CD14-positive monocyte (primary cell): Measurements from ENCODE around the gene RPN1. TPM values are rescaled to one million over a fixed set of nuclear protein-coding genes. Genes with fewer than 3 reads are reported as not detected.

Experiments
- DNase-seq, 3 donors: peaks; one replicate each; pipeline ENCODE4 v3.0.0-alpha.2; 2011 to 2022
- H2AFZ ChIP-seq: 2 replicates; pipeline ENCODE4 v1.6.0; 2012; ENCODE audit warnings: mild to moderate bottlenecking, low read depth, low read length, inconsistent platforms; ENCODE audit not compliant: insufficient read depth, poor library complexity, severe bottlenecking
- H3K27ac ChIP-seq, 2 donors: 1 replicate in 1 of 2; 2 replicates in 1 of 2; pipeline ENCODE4 v1.5.1; 2012 to 2013; ENCODE audit warnings: low read length in 2 of 2, control low read depth in 1 of 2, inconsistent platforms in 1 of 2, low read depth in 1 of 2, mild to moderate bottlenecking in 1 of 2
- H3K27me3 ChIP-seq, 2 donors: one replicate each; pipeline versions ENCODE4 v1.6.0 to v1.6.1; 2011 to 2013; ENCODE audit warnings: low read length in 2 of 2; ENCODE audit not compliant: control insufficient read depth in 2 of 2, insufficient read depth in 2 of 2
- H3K36me3 ChIP-seq, 2 donors: replicated peaks in 1 of 2; 1 replicate in 1 of 2; 2 replicates in 1 of 2; pipeline versions ENCODE4 v1.5.1 to v1.6.1; 2012 to 2013; ENCODE audit warnings: low read length in 2 of 2, control low read depth in 1 of 2, inconsistent platforms in 1 of 2, mild to moderate bottlenecking in 1 of 2; ENCODE audit not compliant: insufficient read depth in 2 of 2, control insufficient read depth in 1 of 2
- H3K4me1 ChIP-seq, 2 donors: 1 replicate in 1 of 2; 2 replicates in 1 of 2; pipeline versions ENCODE4 v1.5.1 to v1.6.1; 2012 to 2013; ENCODE audit warnings: low read length in 2 of 2, control low read depth in 1 of 2, inconsistent platforms in 1 of 2, mild to moderate bottlenecking in 1 of 2, moderate library complexity in 1 of 2; ENCODE audit not compliant: insufficient read depth in 2 of 2, control insufficient read depth in 1 of 2
- H3K4me2 ChIP-seq: replicated peaks from 2 replicates; pipeline ENCODE3; 2012; ENCODE audit warnings: low read length, moderate library complexity, mild to moderate bottlenecking; ENCODE audit not compliant: poor library complexity, severe bottlenecking; ENCODE audit errors: extremely low read depth
- H3K4me3 ChIP-seq, 3 experiments: fragments of 200-600 bp in 1 of 3; sonication (generic) in 1 of 3; replicated peaks in 1 of 3; 1 replicate in 2 of 3; 2 replicates in 1 of 3; pipeline ENCODE4 v1.5.1; 2011 to 2013; ENCODE audit warnings: low read length in 3 of 3, mild to moderate bottlenecking in 3 of 3, control low read depth in 2 of 3, low read depth in 2 of 3, inconsistent platforms in 1 of 3, moderate library complexity in 1 of 3
- H3K79me2 ChIP-seq: 2 replicates; pipeline ENCODE4 v1.6.0; 2012; ENCODE audit warnings: mild to moderate bottlenecking, control low read depth, inconsistent platforms, low read length, moderate library complexity; ENCODE audit not compliant: insufficient read depth
- H3K9ac ChIP-seq: 2 replicates; pipeline ENCODE4 v1.6.0; 2017; ENCODE audit warnings: low read length, mild to moderate bottlenecking; ENCODE audit not compliant: insufficient read depth, poor library complexity, severe bottlenecking
- H3K9me3 ChIP-seq, 2 donors: replicated peaks in 1 of 2; 1 replicate in 1 of 2; 2 replicates in 1 of 2; pipeline versions ENCODE4 v1.5.1 to v1.6.1; 2012 to 2013; ENCODE audit warnings: low read length in 2 of 2, control low read depth in 1 of 2; ENCODE audit not compliant: control insufficient read depth in 1 of 2, insufficient read depth in 1 of 2
- H4K20me1 ChIP-seq: 2 replicates; pipeline ENCODE4 v1.6.0; 2012; ENCODE audit warnings: mild to moderate bottlenecking, low read length, control low read depth, moderate library complexity; ENCODE audit not compliant: insufficient read depth
- H3K27ac Mint-ChIP-seq, 7 donors: one replicate each; pipeline ENCODE4 v1.8.0; 2020; ENCODE audit warnings: mild to moderate bottlenecking in 7 of 7, mixed read lengths in 7 of 7, moderate library complexity in 6 of 7, inconsistent platforms in 2 of 7
- H3K27me3 Mint-ChIP-seq, 3 donors: one replicate each; pipeline ENCODE4 v1.8.0; 2021 to 2022; ENCODE audit warnings: low read depth in 3 of 3, mild to moderate bottlenecking in 3 of 3, mixed read lengths in 3 of 3, moderate library complexity in 3 of 3, inconsistent platforms in 1 of 3
- H3K36me3 Mint-ChIP-seq, 2 donors: one replicate each; pipeline ENCODE4 v1.8.0; 2020; ENCODE audit warnings: mixed read lengths in 2 of 2, inconsistent platforms in 1 of 2, mild to moderate bottlenecking in 1 of 2
- H3K4me1 Mint-ChIP-seq: one replicate; pipeline ENCODE4 v1.8.0; 2020; ENCODE audit warnings: mild to moderate bottlenecking, mixed read lengths
- H3K4me3 Mint-ChIP-seq, 2 donors: one replicate each; pipeline ENCODE4 v1.8.0; 2020; ENCODE audit warnings: mild to moderate bottlenecking in 2 of 2, mixed read lengths in 2 of 2, moderate library complexity in 1 of 2
- H3K9me3 Mint-ChIP-seq, 7 donors: one replicate each; pipeline ENCODE4 v1.8.0; 2020 to 2022; ENCODE audit warnings: mixed read lengths in 7 of 7, mild to moderate bottlenecking in 6 of 7, moderate library complexity in 6 of 7, inconsistent platforms in 2 of 7
- CTCF ChIP-seq: fragments of 200-600 bp; IDR thresholded peaks from one replicate; pipeline ENCODE4 v1.8.0; 2022; ENCODE audit warnings: antibody characterized with exemption, mild to moderate bottlenecking
- WGBS: methylation state at CpG from one replicate; pipeline ENCODE4 v1.1.5; 2013; ENCODE audit warnings: missing lambda C conversion rate; ENCODE audit not compliant: insufficient coverage; 5-methylcytosine and 5-hydroxymethylcytosine counted together
- intact Hi-C, 2 donors: fragments of 100-400 bp; cut with micrococcal nuclease; formaldehyde crosslinking; loops; one replicate each; pipeline versions ENCODE4 v1.15.0 to v1.15.1; 2023
- polyA plus RNA-seq, 3 donors: library from polyadenylated mRNA; depleted of rRNA in 1 of 3; unstranded in 2 of 3; stranded (reverse) in 1 of 3; fragments of 300-500 nt in 2 of 3; fragments of >200 nt in 1 of 3; fragmentation: Illumina TruSeq in 2 of 3; gene quantifications; 1 replicate in 2 of 3; 2 replicates in 1 of 3; pipeline ENCODE4 v1.2.3, GENCODE V29; 2012 to 2021

The RPN1 gene
- polyA plus RNA-seq, 3 donors: 112 to 375 (median 354) TPM

GRCh38 chr3:128648940-128649663 lies 1.5 kb downstream of the RPN1 start:
- peaks cover 16 to 36% of the 10 kb centered on the region in 2 donors for H3K4me1 ChIP-seq
- peaks cover 59% of the 10 kb centered on the region for H4K20me1 ChIP-seq
- H3K4me3 ChIP-seq: peak overlapping the region; percentile 64 to 98 (median 98)
- peak overlapping the region; percentile 99 for H3K9ac ChIP-seq
- peak overlapping the region; percentile 80 for H3K4me2 ChIP-seq
- no peaks in the 10 kb centered on the region for H3K27me3 ChIP-seq
- peak overlapping the region; percentile 78 to 99 (median 97) for H3K27ac Mint-ChIP-seq
- intact Hi-C loops: no loop called here
- peaks cover 67% of the 10 kb centered on the region for H3K79me2 ChIP-seq
- WGBS: no CpG with 5 or more reads among the region's 8 CpGs
- H3K27me3 Mint-ChIP-seq: peaks cover 0 to 2% (median 0%) of the 10 kb centered on the region in 3 donors
- peaks cover 8 to 17% of the 10 kb centered on the region in 2 donors for H3K36me3 ChIP-seq
- peak overlapping the region; percentile 84 to 90 for H3K4me3 Mint-ChIP-seq
- peak overlapping the region in 1 of 2 donors; percentile 96 for H3K27ac ChIP-seq
- no peaks in the 10 kb centered on the region for H3K9me3 ChIP-seq
- H3K9me3 Mint-ChIP-seq: no peaks in the 10 kb centered on the region
- no peak overlapping the region for H2AFZ ChIP-seq
- no peak for TF ChIP-seq CTCF
- peaks cover 37% of the 10 kb centered on the region for H3K4me1 Mint-ChIP-seq
- H3K36me3 Mint-ChIP-seq: peaks cover 12 to 19% of the 10 kb centered on the region in 2 donors
- DNase-seq: no peak

- Histone ChIP-seq H3K4me2 (peak overlapping the region; percentile 80), H3K79me2 (peaks cover 74% of the 10 kb centered on the region), H3K4me1 (peaks cover 13 to 29% of the 10 kb centered on the region in 2 donors), H3K4me3 (peak overlapping the region in 1 of 3 experiments; percentile 98), H3K9me3 (no peaks in the 10 kb centered on the region), H3K27ac (peak overlapping the region in 1 of 2 donors; percentile 96), H3K9ac (no peak overlapping the region), H3K27me3 (no peaks in the 10 kb centered on the region), H2AFZ (no peak overlapping the region), H4K20me1 (peaks cover 65% of the 10 kb centered on the region), H3K36me3 (peaks cover 13 to 24% of the 10 kb centered on the region in 2 donors)
- intact Hi-C loops: no loop called here
- DNase-seq: no peak
- WGBS: 89% methylated on average over 1 of the region's 4 CpGs
- Mint-ChIP-seq H3K36me3 (peaks cover 15 to 26% of the 10 kb centered on the region in 2 donors), H3K27me3 (peaks cover 0 to 2% (median 0%) of the 10 kb centered on the region in 3 donors), H3K4me1 (peaks cover 32% of the 10 kb centered on the region), H3K9me3 (no peaks in the 10 kb centered on the region), H3K27ac (peak overlapping the region in 1 of 7 donors; percentile 96), H3K4me3 (peak overlapping the region in 1 of 2 donors; percentile 15)
- TF ChIP-seq CTCF: no peak
Measured at GRCh38 chr3:128648402-128648801, 2.2 kb downstream of the RPN1 start.
